HCEC 1CT (cell line): ENCODE measurements around the gene TRMT10B.
"Not testable (repeated sequence)": the region's sequence is repeated elsewhere in the genome, so short reads cannot be mapped to it uniquely, and the experiment has no call there.

Experiments
- DNase-seq: peaks from one replicate; pipeline ENCODE4 v3.0.0-alpha.2; 2017

The TRMT10B gene

DNA sequence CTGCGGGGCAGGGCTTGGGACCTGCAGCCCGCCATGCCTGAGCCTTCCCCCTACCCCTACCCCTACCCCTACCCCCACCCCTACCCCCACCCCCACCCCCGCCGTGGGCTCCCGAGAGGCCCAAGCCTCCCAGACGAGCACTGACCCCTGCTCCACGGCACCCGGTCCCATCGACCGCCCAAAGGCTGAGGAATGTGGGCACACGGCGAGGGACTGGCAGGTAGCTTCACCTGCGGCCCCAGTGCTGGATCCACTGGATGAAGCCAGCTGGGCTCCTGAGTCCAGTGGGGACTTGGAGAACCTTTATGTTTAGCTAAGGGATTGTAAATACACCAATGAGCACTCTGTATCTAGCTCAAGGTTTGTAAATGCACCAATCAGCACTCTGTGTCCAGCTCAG, 1.5 kb upstream of the TRMT10B start:
- not testable (repeated sequence) for DNase-seq

DNA sequence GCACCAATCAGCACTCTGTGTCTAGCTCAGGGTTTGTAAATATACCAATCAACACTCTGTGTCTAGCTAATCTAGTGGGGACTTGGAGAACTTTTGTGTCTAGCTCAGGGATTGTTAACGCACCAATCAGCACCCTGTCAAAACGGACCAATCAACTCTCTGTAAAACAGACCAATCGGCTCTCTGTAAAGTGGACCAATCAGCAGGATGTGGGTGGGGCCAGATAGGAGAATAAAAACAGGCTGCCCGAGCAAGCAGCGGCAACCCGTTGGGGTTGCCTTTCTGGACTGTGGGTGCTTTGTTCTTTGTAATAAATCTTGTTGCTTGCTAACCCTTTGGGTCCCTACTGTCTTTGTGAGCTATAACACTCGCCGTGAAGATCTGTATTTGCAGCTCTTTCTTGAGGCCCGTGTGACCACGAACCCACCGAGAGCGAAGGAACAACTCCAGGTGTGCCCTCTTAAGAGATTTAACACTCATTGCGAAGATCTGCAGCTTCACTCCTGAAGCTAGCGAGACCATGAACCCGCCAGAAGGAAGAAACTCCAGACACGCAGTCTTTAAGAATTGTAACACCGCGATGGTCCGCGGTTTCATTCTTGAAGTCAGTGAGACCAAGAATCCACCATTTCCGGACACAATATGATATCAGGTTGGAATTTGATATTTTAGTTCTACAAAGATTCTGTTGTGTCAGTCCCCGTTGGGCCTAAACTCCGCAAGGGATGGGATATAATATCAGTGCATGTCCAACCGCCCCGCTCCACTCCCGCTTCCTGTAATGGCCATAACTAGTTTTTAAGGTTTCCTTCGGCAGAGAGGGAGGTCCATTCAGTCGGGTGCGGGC, 740 bp upstream of the TRMT10B start:
- no peak for DNase-seq

DNA sequence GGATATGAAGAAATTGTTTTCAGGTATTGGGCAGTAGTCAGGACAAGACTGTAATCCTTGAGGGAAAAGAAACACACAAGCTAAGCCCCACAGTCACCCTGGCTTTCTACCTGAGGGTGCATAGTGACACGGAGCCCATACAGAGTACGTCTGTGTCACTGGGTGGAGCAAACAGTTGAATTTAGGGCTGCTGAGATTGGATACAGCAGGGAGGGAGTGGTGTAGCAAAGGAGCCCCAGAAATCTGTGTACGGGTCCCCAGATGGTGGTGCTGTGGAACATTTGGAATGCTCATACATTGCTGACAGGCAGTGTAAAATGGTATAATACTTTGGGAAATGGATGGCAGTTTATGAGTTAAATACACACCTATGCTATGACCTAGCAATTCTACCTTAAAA, 5.1 kb downstream of the TRMT10B start:
- DNase-seq, result no peak

DNA sequence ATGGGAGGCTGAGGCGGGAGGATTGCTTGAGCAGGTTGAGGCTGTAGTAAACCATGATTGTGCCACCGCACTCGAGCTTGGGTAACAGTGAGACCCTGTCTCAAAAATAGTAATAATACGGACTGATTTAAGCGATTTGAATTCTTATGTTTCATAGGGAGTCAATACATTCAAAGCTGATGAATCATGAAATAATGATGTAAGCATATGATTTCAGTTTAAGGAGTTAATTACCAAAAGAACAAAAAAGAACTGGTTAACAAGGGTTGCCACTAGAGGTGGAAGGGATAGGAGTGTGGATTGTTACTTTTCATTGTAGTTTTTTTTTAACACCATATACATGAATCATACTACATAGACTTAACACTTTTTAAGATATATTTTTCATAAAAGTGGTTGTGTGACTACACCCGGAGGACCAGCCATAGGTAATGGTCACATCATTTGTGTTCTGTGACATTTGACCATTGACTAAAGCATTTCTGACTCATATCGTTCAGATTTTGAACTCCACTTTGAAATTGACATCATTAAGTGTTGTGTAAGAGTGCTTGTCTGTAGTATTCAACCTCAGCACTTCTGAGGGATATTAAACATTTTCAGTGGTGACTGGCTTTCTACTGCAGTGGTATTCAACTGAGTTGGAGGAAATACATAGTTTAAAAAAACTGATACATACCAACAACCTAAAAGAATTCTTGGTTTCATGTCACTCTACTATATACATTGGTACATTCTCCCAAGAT, 7.0 kb downstream of the TRMT10B start:
- peak; percentile 88 for DNase-seq

DNA sequence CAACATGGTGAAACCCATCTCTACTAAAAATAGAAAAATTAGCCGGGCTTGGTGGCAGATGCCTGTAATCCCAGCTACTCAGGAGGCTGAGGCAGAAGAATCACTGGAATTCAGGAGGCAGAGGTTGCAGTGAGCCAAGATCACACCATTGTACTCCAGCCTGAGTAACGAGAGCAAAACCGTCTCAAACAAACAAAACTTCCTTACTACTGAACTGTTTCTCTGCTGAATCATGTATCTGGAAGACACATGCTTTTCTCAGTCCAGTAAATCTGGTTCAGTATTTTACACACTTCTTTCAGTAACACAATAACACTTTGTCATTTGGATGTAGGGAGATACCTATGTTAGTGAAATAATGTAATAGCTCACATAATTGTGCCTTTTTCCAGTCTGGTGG, 7.9 kb downstream of the TRMT10B start:
- DNase-seq, result peak; percentile 77

DNA sequence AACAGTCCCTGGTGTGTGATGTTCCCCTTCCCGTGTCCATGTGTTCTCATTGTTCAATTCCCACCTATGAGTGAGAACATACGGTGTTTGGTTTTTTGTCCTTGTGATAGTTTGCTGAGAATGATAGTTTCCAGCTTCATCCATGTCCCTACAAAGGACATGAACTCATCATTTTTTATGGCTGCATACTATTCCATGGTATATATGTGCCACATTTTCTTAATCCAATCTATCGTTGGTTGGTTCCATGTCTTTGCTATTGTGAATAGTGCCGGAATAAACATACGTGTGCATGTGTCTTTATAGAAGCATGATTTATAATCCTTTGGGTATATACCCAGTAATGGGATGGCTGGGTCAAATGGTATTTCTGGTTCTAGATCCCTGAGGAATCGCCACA, 11.7 kb downstream of the TRMT10B start:
- DNase-seq, result not testable (repeated sequence)

DNA sequence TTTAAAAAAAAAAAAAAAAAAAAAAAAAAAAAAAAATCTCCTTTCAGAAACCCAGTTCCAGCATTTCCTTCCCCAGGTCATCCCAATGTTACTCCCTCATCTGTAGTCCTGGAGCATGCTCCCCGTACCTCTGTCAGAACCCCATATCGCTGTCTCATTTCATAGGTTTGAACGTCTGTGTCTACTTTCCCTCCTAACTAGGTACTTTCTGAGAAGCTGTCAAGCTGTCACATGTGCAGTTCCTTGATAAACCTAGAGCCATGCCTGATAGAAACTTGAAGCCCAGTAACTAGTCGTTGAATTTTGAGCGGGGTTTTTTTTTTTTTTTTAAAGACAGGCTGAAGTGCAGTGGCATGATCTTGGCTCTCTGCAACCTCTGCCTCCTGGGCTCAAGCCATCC, 15.7 kb downstream of the TRMT10B start:
- no peak for DNase-seq

DNA sequence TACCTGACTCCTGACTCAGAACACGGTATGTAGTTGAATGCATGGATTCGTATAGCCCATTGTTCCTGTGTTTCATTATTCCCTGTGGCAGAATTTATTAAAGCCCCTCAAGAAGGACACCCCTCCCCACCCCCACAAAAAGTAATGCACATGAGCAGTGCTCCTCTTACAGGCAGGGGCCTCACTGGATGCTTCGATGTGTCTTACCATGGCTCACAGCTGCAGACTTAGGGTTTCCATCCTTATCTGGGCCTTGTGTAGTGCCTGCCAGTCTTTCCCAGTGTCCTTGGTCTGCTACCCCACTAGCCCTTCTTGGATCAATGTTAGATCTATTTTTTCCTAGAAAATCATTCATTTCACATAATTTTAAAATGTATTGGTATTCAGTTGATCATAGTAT, 16.4 kb downstream of the TRMT10B start:
- DNase-seq, result no peak

DNA sequence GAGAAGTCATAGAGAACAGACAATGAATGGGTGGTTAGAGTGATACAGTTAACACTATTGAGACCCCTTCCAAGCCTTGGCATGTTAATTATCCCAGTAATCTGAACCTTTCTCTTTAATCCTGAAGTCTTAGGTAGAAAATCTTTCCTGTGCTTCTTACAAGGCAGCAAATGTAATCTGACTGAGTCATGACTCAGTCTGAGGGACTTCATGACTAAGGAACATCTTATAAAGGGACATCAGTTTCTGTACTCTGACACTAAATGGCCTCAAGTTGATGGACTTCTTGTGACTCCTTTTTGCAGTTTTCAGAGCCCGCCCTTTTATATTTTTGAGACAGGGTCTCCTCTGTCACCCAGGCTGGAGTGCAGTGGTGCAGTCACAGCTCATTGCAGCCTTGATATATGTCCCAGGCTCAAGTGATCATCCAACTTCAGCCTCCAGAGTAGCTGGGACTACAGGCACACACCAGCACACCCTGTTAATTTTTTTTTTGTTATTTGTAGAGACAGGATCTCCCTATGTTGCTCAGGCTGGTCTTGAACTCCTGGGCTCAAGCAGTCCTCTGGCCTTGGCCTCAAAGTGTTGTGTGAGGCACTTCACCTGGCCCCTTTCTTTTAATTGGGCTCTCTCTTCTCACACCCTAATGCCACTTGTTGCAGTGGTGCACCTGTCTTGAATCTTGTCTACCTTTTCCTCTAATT, 21.8 kb downstream of the TRMT10B start:
- peak; percentile 33 for DNase-seq

DNA sequence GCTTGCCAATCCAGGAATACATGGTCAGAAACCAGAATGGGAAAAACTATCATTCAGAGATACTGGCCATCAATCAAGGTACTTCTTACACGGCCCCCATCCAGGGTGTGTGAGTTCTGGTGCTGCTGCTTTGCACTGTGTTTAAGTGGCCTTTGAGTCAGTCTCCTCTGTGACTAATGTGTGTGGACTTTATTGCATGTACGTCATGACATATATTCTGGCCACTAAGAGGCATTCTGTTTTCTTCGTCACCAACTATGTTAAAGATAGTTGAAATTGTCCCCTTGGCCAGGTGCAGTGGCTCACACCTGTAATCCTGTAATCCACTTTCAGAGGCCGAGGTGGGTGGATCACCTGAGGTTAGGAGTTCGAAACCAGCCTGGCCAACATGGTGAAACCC, 22.7 kb downstream of the TRMT10B start:
- DNase-seq, result peak; percentile 76

DNA sequence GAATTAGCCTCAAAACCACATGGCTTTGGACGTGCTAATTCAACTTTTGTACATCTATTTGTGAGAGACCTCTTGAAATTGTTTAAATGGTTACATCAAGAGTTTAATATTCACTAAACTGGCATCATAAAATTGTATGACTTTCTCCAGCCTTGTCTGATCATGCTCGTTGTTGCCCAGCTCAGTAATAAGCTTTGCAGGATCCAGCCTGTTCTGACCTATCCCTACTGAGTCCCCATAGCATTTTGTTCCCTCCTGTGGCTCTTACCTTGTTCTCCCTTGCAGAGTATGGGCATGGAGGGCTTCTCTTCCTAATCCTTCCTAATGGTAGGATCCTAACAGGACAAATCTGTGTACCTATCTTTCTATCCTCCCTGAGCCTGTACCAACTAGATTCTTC, 24.9 kb downstream of the TRMT10B start:
- no peak for DNase-seq

DNA sequence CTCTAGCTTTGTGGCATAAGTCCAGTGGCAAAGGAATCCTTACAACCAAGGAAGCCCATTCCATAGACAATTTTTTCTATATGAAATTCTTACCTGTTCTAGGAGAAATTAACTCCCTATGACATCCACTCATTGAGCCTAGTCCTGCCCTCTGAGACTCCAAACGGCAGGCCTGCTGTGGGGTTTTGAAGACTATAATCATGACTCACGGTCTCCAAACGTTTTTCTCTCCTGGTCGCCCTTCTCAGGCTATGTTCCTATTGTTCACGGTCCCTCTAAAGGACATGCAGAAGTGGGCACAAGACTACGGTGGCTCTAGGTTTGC, 30.6 kb downstream of the TRMT10B start:
- no peak for DNase-seq

DNA sequence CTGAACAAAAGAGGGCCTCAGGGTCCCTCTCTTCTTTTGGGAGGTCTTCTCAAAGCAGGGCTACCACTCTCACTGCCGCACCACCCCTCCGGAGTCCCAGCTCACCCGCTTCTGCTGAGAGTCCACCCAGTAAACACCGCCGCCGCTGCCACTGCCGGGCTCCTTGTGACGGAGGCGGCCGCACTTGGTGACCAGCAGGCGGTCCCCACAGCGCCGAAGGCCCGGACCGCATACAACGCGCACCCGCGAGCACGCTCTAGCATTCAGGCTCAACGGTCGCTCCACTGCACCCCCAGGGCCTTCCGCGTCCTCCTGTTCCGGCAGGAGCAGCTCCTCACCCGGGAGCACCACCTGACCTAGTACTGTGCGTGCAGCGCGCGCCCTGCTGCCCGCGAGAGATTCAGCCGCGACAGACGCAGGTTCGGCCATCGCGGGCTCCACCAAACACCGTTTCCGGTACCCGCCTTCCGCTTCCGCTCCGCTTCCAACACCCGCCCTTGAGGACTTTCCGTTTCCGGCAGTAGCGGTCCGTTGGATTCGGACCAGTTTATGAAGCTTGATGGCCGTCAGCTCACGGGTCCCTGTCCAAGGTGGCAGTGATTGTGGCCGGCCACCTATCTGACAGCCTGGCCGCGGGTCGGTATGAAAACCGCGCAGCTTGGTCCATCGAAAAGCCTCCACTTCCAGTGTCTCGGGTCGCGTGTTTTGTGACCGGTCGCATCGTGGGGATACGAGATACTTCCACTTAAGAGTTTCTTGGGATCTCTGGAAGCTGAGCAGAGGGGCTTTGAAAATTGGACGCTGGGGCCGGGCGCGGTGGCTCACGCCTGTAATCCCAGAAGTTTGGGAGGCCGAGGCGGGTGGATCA, 31.2 kb downstream of the TRMT10B start, which contains the start of gene EXOSC3:
Gene EXOSC3, minus strand, starts transcription at position 449 of the 868 bp plus-strand sequence. Its CDS starts 20 bp downstream, at position 429.
- peak; percentile 92 for DNase-seq

DNA sequence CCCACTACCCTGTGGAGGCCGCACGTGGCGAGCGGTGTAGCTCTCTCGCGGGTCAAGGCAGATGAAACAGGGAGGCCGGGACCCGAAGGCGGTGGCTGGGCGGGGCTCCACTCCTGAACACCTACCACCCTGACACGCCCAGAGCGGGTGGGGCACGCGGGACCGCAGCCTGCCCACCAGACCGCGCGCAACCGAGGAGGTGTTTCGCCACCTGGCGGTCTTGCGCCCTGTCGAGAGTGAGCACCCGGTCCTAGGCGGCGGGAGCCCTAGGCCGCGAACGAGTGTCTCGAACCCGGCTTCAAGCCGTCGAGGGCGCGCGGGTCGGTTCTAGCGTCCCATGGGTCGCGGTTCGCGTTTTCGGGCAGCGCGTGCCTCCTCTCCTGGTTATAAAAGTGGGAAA, 33.5 kb downstream of the TRMT10B start:
- no peak for DNase-seq

DNA sequence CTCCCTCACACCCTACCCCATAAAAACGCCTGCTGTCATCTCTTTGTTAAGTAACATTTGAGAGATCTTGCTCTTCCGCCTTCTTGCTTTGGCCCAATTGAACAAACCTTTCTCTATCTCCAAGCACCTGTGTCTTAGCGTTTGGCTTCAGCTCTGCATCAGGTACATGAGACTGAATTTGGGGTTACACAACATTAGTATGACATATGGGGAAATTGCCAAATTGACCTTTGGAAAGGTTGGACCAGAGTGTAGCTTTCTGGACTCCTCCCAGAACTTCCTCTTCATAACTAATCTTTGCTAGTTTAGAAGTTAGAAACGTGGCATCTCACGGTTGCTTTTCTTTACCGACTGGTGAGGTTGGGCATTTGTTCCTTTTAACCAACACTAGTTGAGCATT, 34.7 kb downstream of the TRMT10B start:
- no peak for DNase-seq

DNA sequence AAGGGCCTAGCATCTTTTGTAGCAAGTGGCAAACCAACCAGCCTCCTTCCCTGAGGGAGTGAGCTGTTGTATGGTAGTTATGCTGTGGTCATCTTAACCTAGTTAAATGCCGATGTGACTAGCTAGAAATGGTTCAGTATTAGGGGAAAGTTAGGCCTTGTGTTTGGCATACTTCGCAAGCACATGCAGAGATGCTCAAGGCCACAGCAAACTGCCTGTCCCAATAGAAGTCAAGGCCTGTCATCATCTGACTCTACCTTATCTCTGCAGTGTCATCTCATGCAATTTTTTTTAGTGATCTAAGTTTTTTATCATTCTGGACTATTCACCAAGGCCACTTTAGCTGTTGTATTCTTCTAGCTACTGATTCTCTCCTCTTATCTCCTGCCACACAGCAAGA, 36.5 kb downstream of the TRMT10B start:
- DNase-seq, result no peak

DNA sequence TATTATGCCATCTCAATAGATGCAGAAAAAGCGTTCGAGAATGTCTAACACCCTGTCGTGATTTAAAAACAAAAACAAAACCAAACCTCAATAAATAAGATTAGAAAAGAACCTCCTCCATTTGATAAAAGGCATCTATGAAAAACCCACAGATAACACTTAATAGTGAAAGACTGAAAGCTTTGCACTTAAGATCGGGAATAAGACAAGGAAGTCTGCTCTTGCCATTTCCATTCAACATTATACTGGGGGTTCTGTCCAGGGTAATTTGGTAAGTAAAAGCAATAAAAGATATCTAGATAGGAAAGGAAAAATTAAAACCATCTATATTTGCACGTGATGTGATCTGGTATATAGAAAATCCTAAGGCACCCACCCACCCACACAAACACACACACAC, 38.5 kb downstream of the TRMT10B start:
- DNase-seq, result no peak

DNA sequence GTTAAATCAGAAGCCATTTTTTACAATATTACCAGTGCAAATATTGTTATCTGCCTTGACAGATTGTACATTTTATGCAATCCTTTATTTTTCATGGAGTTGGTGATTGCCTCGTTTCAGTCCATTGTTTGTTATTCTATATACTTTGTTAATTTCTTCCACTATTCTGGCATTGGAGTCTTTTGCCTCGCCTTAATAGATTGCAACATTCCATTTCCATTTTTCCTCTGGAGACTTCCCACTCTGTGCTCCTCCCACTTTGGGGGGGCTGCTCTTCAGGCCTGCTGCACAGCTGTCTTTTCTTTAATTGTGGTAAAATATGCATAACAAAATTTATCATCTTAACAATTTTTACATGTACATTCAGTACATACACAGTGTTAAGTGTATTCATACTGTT, 42.6 kb downstream of the TRMT10B start:
- no peak for DNase-seq

DNA sequence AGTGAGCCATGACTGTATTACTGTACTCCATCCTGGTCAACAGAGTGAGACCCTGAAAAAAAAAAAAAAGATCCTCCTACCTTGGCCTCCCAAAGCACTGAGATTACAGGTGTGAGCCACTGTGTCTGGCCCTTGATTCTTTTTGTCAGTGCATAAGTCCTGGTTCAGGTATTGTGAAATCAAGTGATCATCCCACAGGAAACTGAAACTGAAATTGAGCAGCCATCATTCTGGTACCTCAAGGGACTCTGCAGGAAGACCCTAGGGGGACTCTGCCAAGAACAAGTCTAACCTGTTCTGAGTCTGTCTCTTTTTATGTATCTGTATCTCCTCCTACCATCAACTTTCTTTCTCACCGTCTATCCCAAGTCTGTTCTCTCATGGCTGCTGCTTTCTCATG, 45.1 kb downstream of the TRMT10B start:
- no peak for DNase-seq

DNA sequence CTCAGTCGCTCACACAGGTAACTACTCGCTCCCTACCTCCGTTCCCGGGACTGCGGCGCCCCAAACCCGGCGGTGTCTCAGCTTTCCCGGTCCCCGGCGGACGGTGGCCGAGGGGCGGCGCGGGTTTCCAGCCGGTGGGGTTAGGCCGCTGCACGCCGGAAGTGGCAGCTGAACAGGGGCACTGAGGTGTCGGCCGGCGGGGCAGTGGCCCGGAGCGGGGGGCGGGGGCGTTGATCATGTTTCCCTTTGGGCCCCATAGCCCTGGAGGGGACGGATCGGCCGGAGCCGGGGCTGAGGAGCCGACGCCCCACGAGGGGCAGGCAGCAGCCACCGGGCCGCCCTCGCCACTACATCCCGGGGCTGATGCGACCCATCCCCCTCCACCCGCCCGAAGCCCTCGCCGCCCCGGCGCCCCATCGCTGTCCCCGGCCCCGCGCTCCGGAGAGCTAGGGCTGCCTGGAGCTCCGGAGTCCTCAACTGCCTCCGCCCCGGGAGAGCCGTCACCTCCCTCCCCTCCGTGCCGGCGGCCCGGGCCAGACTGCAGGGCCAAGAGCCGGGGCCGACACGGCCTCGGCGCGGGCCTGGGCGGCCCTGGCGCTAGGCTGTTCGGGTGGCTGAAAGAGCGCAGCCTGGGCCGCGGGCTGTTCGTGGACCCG, 47.2 kb downstream of the TRMT10B start, which contains the start of gene DCAF10:
Gene DCAF10, plus strand, starts transcription at position 167 of the 656 bp plus-strand sequence. Its CDS starts 70 bp downstream, at position 237.
- peak; percentile 76 for DNase-seq

DNA sequence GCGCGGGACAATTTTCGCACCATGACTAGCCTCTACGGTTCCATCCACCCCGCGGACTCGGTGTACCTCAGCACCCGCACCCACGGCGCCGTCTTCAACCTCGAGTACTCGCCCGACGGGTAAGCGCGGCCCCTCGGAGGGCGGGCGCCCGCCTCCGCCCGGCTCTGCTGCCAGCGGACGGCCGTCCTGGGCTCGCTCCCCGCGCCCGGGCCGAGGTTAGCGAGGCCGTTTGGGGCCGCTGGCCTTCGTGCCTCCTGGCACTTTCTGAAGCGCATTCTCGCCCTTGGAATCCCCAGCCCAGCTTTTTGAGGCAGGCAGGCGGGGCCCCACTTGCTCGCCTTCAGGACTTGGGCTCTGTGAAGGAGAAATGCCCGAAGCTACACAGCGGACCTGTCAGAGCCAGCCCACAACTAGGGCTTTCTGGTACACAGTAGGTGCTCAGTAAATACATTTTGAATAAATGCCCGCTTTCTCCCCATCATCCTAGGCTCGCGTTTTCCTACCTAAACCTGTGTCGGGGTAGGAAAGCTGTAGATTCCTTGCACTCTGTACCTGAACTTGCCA, 47.8 kb downstream of the TRMT10B start:
- peak; percentile 28 for DNase-seq
